IMR-90 (cell line): Measurements from ENCODE around the gene FRY. TPM values are rescaled to one million over a fixed set of nuclear protein-coding genes. Genes with fewer than 3 reads are reported as not detected.
A peak's percentile ranks its signal among the peaks of the same experiment; 100 is the strongest.

ENCODE experiments used
- ATAC-seq: fragments of 200-7000 bp; cut with Tn5 transposase; 2 replicates; pipeline ENCODE4 v1.9.1; 2020; ENCODE audit warnings: low read depth, mild to moderate bottlenecking, moderate library complexity
- BruUV-seq: library from RNA; stranded (reverse); fragments of 400-500 nt; replicated peaks from 2 replicates; lab custom pipeline; 2021; lab: Mats Ljungman, UMichigan
- CTCF ChIA-PET: fragments of 300-600 bp; formaldehyde crosslinking; extraction: SDS; loops from one replicate; lab custom pipeline; 2021; ENCODE audit warnings: antibody characterized with exemption; lab: Yijun Ruan, JAX
- POLR2A ChIA-PET: fragments of 300-600 bp; sonication (Branson Sonifier 250); formaldehyde crosslinking; loops from one replicate; lab custom pipeline; 2022; ENCODE audit warnings: antibody characterized with exemption; ENCODE audit not compliant: unreplicated experiment; lab: Charles Lee
- DNase-seq: peaks from one replicate; pipeline ENCODE4 v3.0.0; 2013
- H2AFZ ChIP-seq: replicated peaks from 2 replicates; pipeline ENCODE3; 2013; ENCODE audit warnings: low read length, mild to moderate bottlenecking; ENCODE audit not compliant: poor library complexity
- H2AK5ac ChIP-seq: 2 replicates; pipeline ENCODE4 v1.6.1; 2013; ENCODE audit warnings: low read depth, low read length, inconsistent platforms
- H2AK9ac ChIP-seq: replicated peaks from 2 replicates; pipeline ENCODE3; 2013; ENCODE audit warnings: mild to moderate bottlenecking, low read depth, low read length, moderate library complexity; ENCODE audit not compliant: poor library complexity
- H2BK120ac ChIP-seq: 2 replicates; pipeline ENCODE4 v1.6.1; 2013; ENCODE audit warnings: low read depth, low read length, inconsistent platforms
- H2BK15ac ChIP-seq: 3 replicates; pipeline ENCODE4 v1.6.1; 2013; ENCODE audit warnings: low read depth, low read length, inconsistent platforms
- H2BK20ac ChIP-seq: 2 replicates; pipeline ENCODE4 v1.6.1; 2013; ENCODE audit warnings: low read depth, mild to moderate bottlenecking, inconsistent platforms, low read length, moderate library complexity
- H2BK5ac ChIP-seq: 2 replicates; pipeline ENCODE4 v1.6.1; 2013; ENCODE audit warnings: mild to moderate bottlenecking, low read depth, low read length, inconsistent platforms; ENCODE audit not compliant: poor library complexity, severe bottlenecking
- H3K14ac ChIP-seq: replicated peaks from 2 replicates; pipeline ENCODE4 v1.6.1; 2013; ENCODE audit warnings: low read depth, low read length, inconsistent platforms
- H3K18ac ChIP-seq: 2 replicates; pipeline ENCODE4 v1.6.1; 2013; ENCODE audit warnings: low read depth, low read length, control low read depth
- H3K23ac ChIP-seq: 2 replicates; pipeline ENCODE4 v1.6.1; 2013; ENCODE audit warnings: low read depth, low read length, inconsistent platforms
- H3K27ac ChIP-seq: 2 replicates; pipeline ENCODE4 v1.5.1; 2013; ENCODE audit warnings: mild to moderate bottlenecking, control low read depth, low read length; ENCODE audit not compliant: insufficient read depth
- H3K27me3 ChIP-seq: 2 replicates; pipeline ENCODE4 v1.6.1; 2013; ENCODE audit warnings: low read length; ENCODE audit not compliant: control insufficient read depth, insufficient read depth
- H3K36me3 ChIP-seq: 2 replicates; pipeline ENCODE4 v1.6.1; 2013; ENCODE audit warnings: low read length, mixed read lengths; ENCODE audit not compliant: control insufficient read depth, insufficient read depth
- H3K4ac ChIP-seq: 2 replicates; pipeline ENCODE4 v1.6.1; 2013; ENCODE audit warnings: low read depth, low read length, inconsistent platforms
- H3K4me1 ChIP-seq: 2 replicates; pipeline ENCODE4 v1.6.1; 2013; ENCODE audit warnings: low read length, mixed read lengths; ENCODE audit not compliant: control insufficient read depth, insufficient read depth
- H3K4me2 ChIP-seq: 2 replicates; pipeline ENCODE4 v1.6.1; 2013; ENCODE audit warnings: low read depth, mild to moderate bottlenecking, control low read depth, low read length, moderate library complexity
- H3K4me3 ChIP-seq: 2 replicates; pipeline ENCODE4 v1.5.1; 2013; ENCODE audit warnings: low read depth, mild to moderate bottlenecking, control low read depth, low read length, moderate library complexity; ENCODE audit not compliant: insufficient read depth
- H3K56ac ChIP-seq: 2 replicates; pipeline ENCODE4 v1.6.1; 2013; ENCODE audit warnings: low read length, inconsistent platforms; ENCODE audit not compliant: insufficient read depth; ENCODE audit errors: extremely low read depth
- H3K79me1 ChIP-seq, 2 experiments: 2 replicates each; pipeline ENCODE4 v1.6.1; 2013; ENCODE audit warnings: low read length in 2 of 2, inconsistent platforms in 1 of 2, low read depth in 1 of 2
- H3K9ac ChIP-seq: 2 replicates; pipeline ENCODE4 v1.6.1; 2013; ENCODE audit warnings: low read depth, low read length, control low read depth
- H3K9me1 ChIP-seq: 2 replicates; pipeline ENCODE4 v1.6.1; 2013; ENCODE audit warnings: low read length, inconsistent platforms; ENCODE audit not compliant: insufficient read depth
- H3K9me3 ChIP-seq: 2 replicates; pipeline ENCODE4 v1.6.1; 2013; ENCODE audit warnings: low read length; ENCODE audit not compliant: control insufficient read depth, insufficient read depth
- H4K20me1 ChIP-seq: 2 replicates; pipeline ENCODE4 v1.6.1; 2013; ENCODE audit warnings: low read length, inconsistent platforms; ENCODE audit not compliant: insufficient read depth
- H4K5ac ChIP-seq: 2 replicates; pipeline ENCODE4 v1.6.1; 2013; ENCODE audit warnings: mild to moderate bottlenecking, low read depth, low read length, control low read depth
- H4K8ac ChIP-seq, 2 experiments: 2 replicates each; pipeline ENCODE4 v1.6.1; 2013; ENCODE audit warnings: low read depth in 2 of 2, low read length in 2 of 2, control low read depth in 1 of 2, inconsistent platforms in 1 of 2
- H4K91ac ChIP-seq: 2 replicates; pipeline ENCODE4 v1.6.1; 2013; ENCODE audit warnings: low read depth, low read length, inconsistent platforms; ENCODE audit not compliant: insufficient read depth
- BHLHE40 ChIP-seq: fragments of 150-350 bp; IDR thresholded peaks from 2 replicates; pipeline ENCODE4 v1.6.1; 2016; ENCODE audit warnings: mild to moderate bottlenecking, low read depth, low read length
- CEBPB ChIP-seq: IDR thresholded peaks from 2 replicates; pipeline ENCODE4 v1.6.1; 2012; ENCODE audit warnings: low read depth, low read length, improper control_type of control experiment
- CTCF ChIP-seq: conservative IDR thresholded peaks from 2 replicates; pipeline ENCODE4 v1.5.1; 2012; ENCODE audit warnings: mild to moderate bottlenecking, low read depth, low read length, improper control_type of control experiment
- ELK1 ChIP-seq: fragments of 150-350 bp; IDR thresholded peaks from 2 replicates; pipeline ENCODE4 v1.6.1; 2016; ENCODE audit warnings: low read depth, mild to moderate bottlenecking, low read length, moderate library complexity, borderline replicate concordance
- MAZ ChIP-seq: IDR thresholded peaks from 2 replicates; pipeline ENCODE4 v1.6.1; 2012; ENCODE audit warnings: low read depth, mild to moderate bottlenecking, low read length, improper control_type of control experiment, moderate library complexity, borderline replicate concordance
- MXI1 ChIP-seq: IDR thresholded peaks from 2 replicates; pipeline ENCODE4 v1.6.1; 2012; ENCODE audit warnings: low read depth, mild to moderate bottlenecking, low read length, moderate library complexity, borderline replicate concordance
- NFE2L2 ChIP-seq: fragments of 150-350 bp; IDR thresholded peaks from 2 replicates; pipeline ENCODE4 v1.6.1; 2016; ENCODE audit warnings: low read depth, mild to moderate bottlenecking, low read length
- RAD21 ChIP-seq: IDR thresholded peaks from 2 replicates; pipeline ENCODE4 v1.6.1; 2012; ENCODE audit warnings: low read length, improper control_type of control experiment
- USF2 ChIP-seq: fragments of 150-350 bp; IDR thresholded peaks from 2 replicates; pipeline ENCODE4 v1.6.1; 2017; ENCODE audit warnings: mild to moderate bottlenecking, antibody characterized with exemption, low read length, low read depth
- WGBS, 2 experiments: methylation state at CpG; one replicate each; pipeline versions ENCODE4 v1.1.5 to v1.1.7; 2013; ENCODE audit warnings: missing lambda C conversion rate in 2 of 2; ENCODE audit not compliant: insufficient read length in 1 of 2; ENCODE audit errors: extremely low coverage in 2 of 2; 5-methylcytosine and 5-hydroxymethylcytosine counted together
- dilution Hi-C: fragments of 300-500 bp; cut with HindIII; formaldehyde crosslinking; loops from one replicate; pipeline ENCODE4 v1.14.3; 2018; ENCODE audit warnings: low sequenced_read_pairs; ENCODE audit not compliant: unreplicated experiment
- in situ Hi-C: fragments of 300-500 bp; cut with MboI; formaldehyde crosslinking; loops from 3 replicates; pipeline ENCODE4 v1.14.3; 2019; ENCODE audit warnings: low sequenced_read_pairs, inconsistent platforms, mixed read lengths
- intact Hi-C: fragments of 100-400 bp; cut with micrococcal nuclease; formaldehyde crosslinking; loops from 2 replicates; pipeline ENCODE4 v1.10.0; 2022
- polyA plus RNA-seq, 3 experiments: library from polyadenylated mRNA; depleted of rRNA; stranded (reverse); fragments of >200 nt; gene quantifications; 2 replicates each; pipeline ENCODE4 v1.2.3, GENCODE V29; 2012; ENCODE audit warnings: low replicate concordance in 1 of 3
- total RNA-seq: library from RNA; depleted of rRNA; stranded (reverse); fragments of >200 nt; gene quantifications from 2 replicates; pipeline ENCODE4 v1.2.3, GENCODE V29; 2012

The FRY gene
- total and polyA plus RNA-seq, 2 of the 4 experiments (the other 2 are of a cell fraction), result 3.0 to 4.8 TPM

- ChIA-PET CTCF (no interaction called here), POLR2A (no interaction called here)
- H3K9me3 ChIP-seq, result no peaks in the 10 kb centered on the region
- no peak overlapping the region for H3K27ac ChIP-seq
- H2BK15ac ChIP-seq, result peak overlapping the region; percentile 48; the same call in 1 of the 3 replicates
- H3K9ac ChIP-seq, result no peak overlapping the region
- H4K8ac ChIP-seq, result no peak overlapping the region
- H3K18ac ChIP-seq, result no peak overlapping the region
- no peak overlapping the region for H3K14ac ChIP-seq
- no peaks in the 10 kb centered on the region for H4K20me1 ChIP-seq
- no peak overlapping the region for H2AK9ac ChIP-seq
- no TSS peak for BruUV-seq
- in situ Hi-C loops (no loop called here), dilution Hi-C loops (no loop called here), intact Hi-C loops (no loop called here)
- H3K4me1 ChIP-seq, result 0 out of 2 replicates have a peak, but pooled peaks cover 6% of the 10 kb centered on the region
- no peaks in the 10 kb centered on the region for H3K79me1 ChIP-seq
- H3K36me3 ChIP-seq, result peaks cover 2% of the 10 kb centered on the region; the same call in 1 of the 2 replicates
- no peak overlapping the region for H3K56ac ChIP-seq
- ATAC-seq (no peak), DNase-seq (no peak)
- H2BK5ac ChIP-seq, result no peak overlapping the region
- no peak overlapping the region for H2BK120ac ChIP-seq
- no peak overlapping the region for H4K5ac ChIP-seq
- no peak overlapping the region for H4K91ac ChIP-seq
- 60% methylated on average over 1 of the region's 1 CpG; no CpG with 5 or more reads in 1 of the 2 experiments for WGBS, 2 experiments
- no peak overlapping the region for H2AFZ ChIP-seq
- H3K4me2 ChIP-seq, result no peak overlapping the region
- no peak overlapping the region for H2BK20ac ChIP-seq
- peaks cover 6% of the 10 kb centered on the region for H3K9me1 ChIP-seq
- no peak overlapping the region for H3K23ac ChIP-seq
- H3K27me3 ChIP-seq, result no peaks in the 10 kb centered on the region
- TF ChIP-seq CTCF, result no peak
- TF ChIP-seq MAZ, result no peak
- TF ChIP-seq MXI1, result no peak
- no peak for TF ChIP-seq USF2
- TF ChIP-seq NFE2L2, result no peak
- TF ChIP-seq RAD21, result no peak
- no peak for TF ChIP-seq ELK1
- TF ChIP-seq CEBPB, result 0 out of 2 replicates have a peak, but pooled peaks have one; percentile 20
- no peak for TF ChIP-seq BHLHE40
- H3K4me3 ChIP-seq, result no peak overlapping the region
- H3K4ac ChIP-seq, result no peak overlapping the region
- H2AK5ac ChIP-seq, result no peak overlapping the region
Observed at GRCh38 chr13:32141462-32141861, 109.9 kb downstream of the FRY start.
